Panc1 (cell line): ENCODE measurements around the gene ELOVL6.

Experiments
- POLR2AphosphoS5 ChIP-seq: IDR thresholded peaks from 2 replicates; pipeline ENCODE4 v1.6.1; 2012; ENCODE audit warnings: mild to moderate bottlenecking, low read depth, low read length, moderate library complexity
- SIN3A ChIP-seq: IDR thresholded peaks from 2 replicates; pipeline ENCODE4 v1.6.1; 2012; ENCODE audit warnings: low read depth, mild to moderate bottlenecking, low read length, moderate library complexity, borderline replicate concordance; ENCODE audit not compliant: insufficient read depth
- TF ChIP-seq, protein P1 (sequence below): fragments of 450-650 bp; IDR thresholded peaks from 2 replicates; pipeline ENCODE4 v1.5.1; 2017; ENCODE audit warnings: mild to moderate bottlenecking
- TF ChIP-seq, protein P2 (sequence below), 2 experiments: IDR thresholded peaks; 2 replicates each; pipeline ENCODE4 v1.6.1; 2011 to 2012; ENCODE audit warnings: low read depth in 2 of 2, control low read depth in 1 of 2, low read length in 1 of 2, mild to moderate bottlenecking in 1 of 2, moderate library complexity in 1 of 2; ENCODE audit not compliant: insufficient read depth in 1 of 2

DNA sequence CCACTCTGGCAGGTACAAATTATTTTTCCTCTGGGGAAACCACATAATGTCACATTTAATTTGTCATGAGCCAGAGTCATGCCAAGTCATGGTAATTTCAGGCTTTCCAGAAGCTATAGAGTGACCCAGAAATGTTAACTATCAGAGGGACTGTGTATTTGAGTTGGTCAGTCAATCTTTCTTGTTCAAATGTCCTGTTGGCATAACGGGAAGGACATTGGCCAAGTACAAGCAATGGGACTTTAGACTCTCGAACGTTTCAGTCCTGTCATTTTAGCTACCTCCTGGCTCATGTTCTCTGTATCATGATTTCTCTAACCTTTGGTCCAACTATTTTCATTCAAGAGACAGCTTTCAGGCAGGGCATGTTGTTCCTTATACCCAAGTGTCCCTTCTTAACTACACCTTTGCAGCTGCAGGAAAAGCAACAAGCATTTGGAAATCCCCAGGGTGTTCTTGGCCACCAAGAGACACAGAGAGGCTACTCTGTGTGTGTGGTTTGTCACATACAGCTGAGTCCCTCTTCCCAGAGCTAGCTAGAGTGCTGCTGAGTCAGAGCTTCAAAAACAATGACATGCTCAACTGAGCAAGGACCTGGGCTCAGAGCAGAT, 143.2 kb downstream of the ELOVL6 start:
- TF ChIP-seq, protein P1, sequence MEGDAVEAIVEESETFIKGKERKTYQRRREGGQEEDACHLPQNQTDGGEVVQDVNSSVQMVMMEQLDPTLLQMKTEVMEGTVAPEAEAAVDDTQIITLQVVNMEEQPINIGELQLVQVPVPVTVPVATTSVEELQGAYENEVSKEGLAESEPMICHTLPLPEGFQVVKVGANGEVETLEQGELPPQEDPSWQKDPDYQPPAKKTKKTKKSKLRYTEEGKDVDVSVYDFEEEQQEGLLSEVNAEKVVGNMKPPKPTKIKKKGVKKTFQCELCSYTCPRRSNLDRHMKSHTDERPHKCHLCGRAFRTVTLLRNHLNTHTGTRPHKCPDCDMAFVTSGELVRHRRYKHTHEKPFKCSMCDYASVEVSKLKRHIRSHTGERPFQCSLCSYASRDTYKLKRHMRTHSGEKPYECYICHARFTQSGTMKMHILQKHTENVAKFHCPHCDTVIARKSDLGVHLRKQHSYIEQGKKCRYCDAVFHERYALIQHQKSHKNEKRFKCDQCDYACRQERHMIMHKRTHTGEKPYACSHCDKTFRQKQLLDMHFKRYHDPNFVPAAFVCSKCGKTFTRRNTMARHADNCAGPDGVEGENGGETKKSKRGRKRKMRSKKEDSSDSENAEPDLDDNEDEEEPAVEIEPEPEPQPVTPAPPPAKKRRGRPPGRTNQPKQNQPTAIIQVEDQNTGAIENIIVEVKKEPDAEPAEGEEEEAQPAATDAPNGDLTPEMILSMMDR, result no peak
- TF ChIP-seq, protein P2, sequence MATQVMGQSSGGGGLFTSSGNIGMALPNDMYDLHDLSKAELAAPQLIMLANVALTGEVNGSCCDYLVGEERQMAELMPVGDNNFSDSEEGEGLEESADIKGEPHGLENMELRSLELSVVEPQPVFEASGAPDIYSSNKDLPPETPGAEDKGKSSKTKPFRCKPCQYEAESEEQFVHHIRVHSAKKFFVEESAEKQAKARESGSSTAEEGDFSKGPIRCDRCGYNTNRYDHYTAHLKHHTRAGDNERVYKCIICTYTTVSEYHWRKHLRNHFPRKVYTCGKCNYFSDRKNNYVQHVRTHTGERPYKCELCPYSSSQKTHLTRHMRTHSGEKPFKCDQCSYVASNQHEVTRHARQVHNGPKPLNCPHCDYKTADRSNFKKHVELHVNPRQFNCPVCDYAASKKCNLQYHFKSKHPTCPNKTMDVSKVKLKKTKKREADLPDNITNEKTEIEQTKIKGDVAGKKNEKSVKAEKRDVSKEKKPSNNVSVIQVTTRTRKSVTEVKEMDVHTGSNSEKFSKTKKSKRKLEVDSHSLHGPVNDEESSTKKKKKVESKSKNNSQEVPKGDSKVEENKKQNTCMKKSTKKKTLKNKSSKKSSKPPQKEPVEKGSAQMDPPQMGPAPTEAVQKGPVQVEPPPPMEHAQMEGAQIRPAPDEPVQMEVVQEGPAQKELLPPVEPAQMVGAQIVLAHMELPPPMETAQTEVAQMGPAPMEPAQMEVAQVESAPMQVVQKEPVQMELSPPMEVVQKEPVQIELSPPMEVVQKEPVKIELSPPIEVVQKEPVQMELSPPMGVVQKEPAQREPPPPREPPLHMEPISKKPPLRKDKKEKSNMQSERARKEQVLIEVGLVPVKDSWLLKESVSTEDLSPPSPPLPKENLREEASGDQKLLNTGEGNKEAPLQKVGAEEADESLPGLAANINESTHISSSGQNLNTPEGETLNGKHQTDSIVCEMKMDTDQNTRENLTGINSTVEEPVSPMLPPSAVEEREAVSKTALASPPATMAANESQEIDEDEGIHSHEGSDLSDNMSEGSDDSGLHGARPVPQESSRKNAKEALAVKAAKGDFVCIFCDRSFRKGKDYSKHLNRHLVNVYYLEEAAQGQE (IDR thresholded peaks at IDR 0.05; ENCODE audit: insufficient read depth in 1 of 2, low read depth in 2 of 2, low read length in 1 of 2), result no peak
- TF ChIP-seq SIN3A (no peak), POLR2AphosphoS5 (no peak)
